IMR-90 (cell line): Measurements from ENCODE around the gene SNX14. TPM values are rescaled to one million over a fixed set of nuclear protein-coding genes. Genes with fewer than 3 reads are reported as not detected.

Experiments
- ATAC-seq: fragments of 200-7000 bp; cut with Tn5 transposase; 2 replicates; pipeline ENCODE4 v1.9.1; 2020; ENCODE audit warnings: low read depth, mild to moderate bottlenecking, moderate library complexity
- BruUV-seq: library from RNA; stranded (reverse); fragments of 400-500 nt; replicated peaks from 2 replicates; lab custom pipeline; 2021; lab: Mats Ljungman, UMichigan
- CTCF ChIA-PET: fragments of 300-600 bp; formaldehyde crosslinking; extraction: SDS; loops from one replicate; lab custom pipeline; 2021; ENCODE audit warnings: antibody characterized with exemption; lab: Yijun Ruan, JAX
- POLR2A ChIA-PET: fragments of 300-600 bp; sonication (Branson Sonifier 250); formaldehyde crosslinking; loops from one replicate; lab custom pipeline; 2022; ENCODE audit warnings: antibody characterized with exemption; ENCODE audit not compliant: unreplicated experiment; lab: Charles Lee
- DNase-seq: peaks from one replicate; pipeline ENCODE4 v3.0.0; 2013
- H2AFZ ChIP-seq: replicated peaks from 2 replicates; pipeline ENCODE3; 2013; ENCODE audit warnings: low read length, mild to moderate bottlenecking; ENCODE audit not compliant: poor library complexity
- H2AK5ac ChIP-seq: 2 replicates; pipeline ENCODE4 v1.6.1; 2013; ENCODE audit warnings: low read depth, low read length, inconsistent platforms
- H2AK9ac ChIP-seq: replicated peaks from 2 replicates; pipeline ENCODE3; 2013; ENCODE audit warnings: mild to moderate bottlenecking, low read depth, low read length, moderate library complexity; ENCODE audit not compliant: poor library complexity
- H2BK120ac ChIP-seq: 2 replicates; pipeline ENCODE4 v1.6.1; 2013; ENCODE audit warnings: low read depth, low read length, inconsistent platforms
- H2BK15ac ChIP-seq: 3 replicates; pipeline ENCODE4 v1.6.1; 2013; ENCODE audit warnings: low read depth, low read length, inconsistent platforms
- H2BK20ac ChIP-seq: 2 replicates; pipeline ENCODE4 v1.6.1; 2013; ENCODE audit warnings: low read depth, mild to moderate bottlenecking, inconsistent platforms, low read length, moderate library complexity
- H2BK5ac ChIP-seq: 2 replicates; pipeline ENCODE4 v1.6.1; 2013; ENCODE audit warnings: mild to moderate bottlenecking, low read depth, low read length, inconsistent platforms; ENCODE audit not compliant: poor library complexity, severe bottlenecking
- H3K14ac ChIP-seq: replicated peaks from 2 replicates; pipeline ENCODE4 v1.6.1; 2013; ENCODE audit warnings: low read depth, low read length, inconsistent platforms
- H3K18ac ChIP-seq: 2 replicates; pipeline ENCODE4 v1.6.1; 2013; ENCODE audit warnings: low read depth, low read length, control low read depth
- H3K23ac ChIP-seq: 2 replicates; pipeline ENCODE4 v1.6.1; 2013; ENCODE audit warnings: low read depth, low read length, inconsistent platforms
- H3K27ac ChIP-seq: 2 replicates; pipeline ENCODE4 v1.5.1; 2013; ENCODE audit warnings: mild to moderate bottlenecking, control low read depth, low read length; ENCODE audit not compliant: insufficient read depth
- H3K27me3 ChIP-seq: 2 replicates; pipeline ENCODE4 v1.6.1; 2013; ENCODE audit warnings: low read length; ENCODE audit not compliant: control insufficient read depth, insufficient read depth
- H3K36me3 ChIP-seq: 2 replicates; pipeline ENCODE4 v1.6.1; 2013; ENCODE audit warnings: low read length, mixed read lengths; ENCODE audit not compliant: control insufficient read depth, insufficient read depth
- H3K4ac ChIP-seq: 2 replicates; pipeline ENCODE4 v1.6.1; 2013; ENCODE audit warnings: low read depth, low read length, inconsistent platforms
- H3K4me1 ChIP-seq: 2 replicates; pipeline ENCODE4 v1.6.1; 2013; ENCODE audit warnings: low read length, mixed read lengths; ENCODE audit not compliant: control insufficient read depth, insufficient read depth
- H3K4me2 ChIP-seq: 2 replicates; pipeline ENCODE4 v1.6.1; 2013; ENCODE audit warnings: low read depth, mild to moderate bottlenecking, control low read depth, low read length, moderate library complexity
- H3K4me3 ChIP-seq: 2 replicates; pipeline ENCODE4 v1.5.1; 2013; ENCODE audit warnings: low read depth, mild to moderate bottlenecking, control low read depth, low read length, moderate library complexity; ENCODE audit not compliant: insufficient read depth
- H3K56ac ChIP-seq: 2 replicates; pipeline ENCODE4 v1.6.1; 2013; ENCODE audit warnings: low read length, inconsistent platforms; ENCODE audit not compliant: insufficient read depth; ENCODE audit errors: extremely low read depth
- H3K79me1 ChIP-seq, 2 experiments: 2 replicates each; pipeline ENCODE4 v1.6.1; 2013; ENCODE audit warnings: low read length in 2 of 2, inconsistent platforms in 1 of 2, low read depth in 1 of 2
- H3K9ac ChIP-seq: 2 replicates; pipeline ENCODE4 v1.6.1; 2013; ENCODE audit warnings: low read depth, low read length, control low read depth
- H3K9me1 ChIP-seq: 2 replicates; pipeline ENCODE4 v1.6.1; 2013; ENCODE audit warnings: low read length, inconsistent platforms; ENCODE audit not compliant: insufficient read depth
- H3K9me3 ChIP-seq: 2 replicates; pipeline ENCODE4 v1.6.1; 2013; ENCODE audit warnings: low read length; ENCODE audit not compliant: control insufficient read depth, insufficient read depth
- H4K20me1 ChIP-seq: 2 replicates; pipeline ENCODE4 v1.6.1; 2013; ENCODE audit warnings: low read length, inconsistent platforms; ENCODE audit not compliant: insufficient read depth
- H4K5ac ChIP-seq: 2 replicates; pipeline ENCODE4 v1.6.1; 2013; ENCODE audit warnings: mild to moderate bottlenecking, low read depth, low read length, control low read depth
- H4K8ac ChIP-seq, 2 experiments: 2 replicates each; pipeline ENCODE4 v1.6.1; 2013; ENCODE audit warnings: low read depth in 2 of 2, low read length in 2 of 2, control low read depth in 1 of 2, inconsistent platforms in 1 of 2
- H4K91ac ChIP-seq: 2 replicates; pipeline ENCODE4 v1.6.1; 2013; ENCODE audit warnings: low read depth, low read length, inconsistent platforms; ENCODE audit not compliant: insufficient read depth
- MAFK ChIP-seq: IDR thresholded peaks from 2 replicates; pipeline ENCODE4 v1.6.1; 2012; ENCODE audit warnings: low read depth, low read length, improper control_type of control experiment
- WGBS, 2 experiments: methylation state at CpG; one replicate each; pipeline versions ENCODE4 v1.1.5 to v1.1.7; 2013; ENCODE audit warnings: missing lambda C conversion rate in 2 of 2; ENCODE audit not compliant: insufficient read length in 1 of 2; ENCODE audit errors: extremely low coverage in 2 of 2; 5-methylcytosine and 5-hydroxymethylcytosine counted together
- dilution Hi-C: fragments of 300-500 bp; cut with HindIII; formaldehyde crosslinking; loops from one replicate; pipeline ENCODE4 v1.14.3; 2018; ENCODE audit warnings: low sequenced_read_pairs; ENCODE audit not compliant: unreplicated experiment
- in situ Hi-C: fragments of 300-500 bp; cut with MboI; formaldehyde crosslinking; loops from 3 replicates; pipeline ENCODE4 v1.14.3; 2019; ENCODE audit warnings: low sequenced_read_pairs, inconsistent platforms, mixed read lengths
- intact Hi-C: fragments of 100-400 bp; cut with micrococcal nuclease; formaldehyde crosslinking; loops from 2 replicates; pipeline ENCODE4 v1.10.0; 2022
- polyA plus RNA-seq, 3 experiments: library from polyadenylated mRNA; depleted of rRNA; stranded (reverse); fragments of >200 nt; gene quantifications; 2 replicates each; pipeline ENCODE4 v1.2.3, GENCODE V29; 2012; ENCODE audit warnings: low replicate concordance in 1 of 3
- total RNA-seq: library from RNA; depleted of rRNA; stranded (reverse); fragments of >200 nt; gene quantifications from 2 replicates; pipeline ENCODE4 v1.2.3, GENCODE V29; 2012
- TF ChIP-seq, protein P1 (sequence below): fragments of 150-350 bp; IDR thresholded peaks from 2 replicates; pipeline ENCODE4 v1.6.1; 2016; ENCODE audit warnings: low read depth, mild to moderate bottlenecking, low read length, moderate library complexity, borderline replicate concordance

SNX14 gene
- total and polyA plus RNA-seq, 2 of the 4 experiments (the other 2 are of a cell fraction) = 39.9 to 61.8 TPM

DNA sequence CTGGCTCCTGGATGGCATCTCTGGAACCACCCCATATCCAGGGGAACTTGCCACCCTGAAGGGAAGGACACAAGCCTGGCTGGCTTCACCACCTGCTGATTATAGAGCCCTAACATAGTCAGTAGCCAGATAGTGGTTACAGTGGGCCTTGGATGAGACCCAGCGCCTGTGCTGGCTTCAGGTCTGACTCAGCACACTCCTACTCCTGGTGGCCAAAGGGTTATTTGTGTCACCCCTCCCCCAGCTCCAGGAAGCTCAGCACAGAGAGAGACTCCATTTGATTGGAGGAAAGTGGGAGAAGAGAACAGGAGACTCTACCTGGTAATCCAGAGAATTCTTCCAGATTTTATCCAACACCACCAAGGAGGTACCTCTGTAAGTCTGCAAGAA, 12.8 kb downstream of the SNX14 start:
- no peak overlapping the region for H3K56ac ChIP-seq
- WGBS, 2 experiments = no CpG with 5 or more reads among the region's 1 CpG
- no peak overlapping the region for H2BK20ac ChIP-seq
- H4K20me1 ChIP-seq = peaks cover 37% of the 10 kb centered on the region
- TF ChIP-seq, protein P1, sequence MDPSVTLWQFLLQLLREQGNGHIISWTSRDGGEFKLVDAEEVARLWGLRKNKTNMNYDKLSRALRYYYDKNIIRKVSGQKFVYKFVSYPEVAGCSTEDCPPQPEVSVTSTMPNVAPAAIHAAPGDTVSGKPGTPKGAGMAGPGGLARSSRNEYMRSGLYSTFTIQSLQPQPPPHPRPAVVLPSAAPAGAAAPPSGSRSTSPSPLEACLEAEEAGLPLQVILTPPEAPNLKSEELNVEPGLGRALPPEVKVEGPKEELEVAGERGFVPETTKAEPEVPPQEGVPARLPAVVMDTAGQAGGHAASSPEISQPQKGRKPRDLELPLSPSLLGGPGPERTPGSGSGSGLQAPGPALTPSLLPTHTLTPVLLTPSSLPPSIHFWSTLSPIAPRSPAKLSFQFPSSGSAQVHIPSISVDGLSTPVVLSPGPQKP = no peak
- peak; percentile 53; the same call in 1 of the 2 replicates for TF ChIP-seq MAFK
- H3K36me3 ChIP-seq = no peaks in the 10 kb centered on the region
- no peak overlapping the region for H3K4ac ChIP-seq
- no peak overlapping the region for H4K91ac ChIP-seq
- no peak overlapping the region for H2BK5ac ChIP-seq
- H2AFZ ChIP-seq = no peak overlapping the region
- BruUV-seq = no TSS peak
- H2AK9ac ChIP-seq = no peak overlapping the region
- H3K4me1 ChIP-seq = peaks cover 16% of the 10 kb centered on the region
- no peak overlapping the region for H3K9ac ChIP-seq
- H4K8ac ChIP-seq = no peak overlapping the region
- no peak overlapping the region for H3K4me3 ChIP-seq
- dilution Hi-C loops = no loop called here
- H2BK15ac ChIP-seq = no peak overlapping the region
- CTCF ChIA-PET = no interaction called here
- no peak overlapping the region for H3K23ac ChIP-seq
- H4K5ac ChIP-seq = no peak overlapping the region
- in situ Hi-C loops = no loop called here
- H3K4me2 ChIP-seq = no peak overlapping the region
- H2BK120ac ChIP-seq = no peak overlapping the region
- intact Hi-C loops = no loop called here
- H3K79me1 ChIP-seq = peaks cover 32 to 57% of the 10 kb centered on the region in 2 experiments
- H3K18ac ChIP-seq = no peak overlapping the region
- H3K9me1 ChIP-seq = peaks cover 13% of the 10 kb centered on the region
- H3K27me3 ChIP-seq = no peaks in the 10 kb centered on the region
- POLR2A ChIA-PET = no interaction called here
- H3K14ac ChIP-seq = no peak overlapping the region
- no peak overlapping the region for H3K27ac ChIP-seq
- ATAC-seq (peak; percentile 80), DNase-seq (peak; percentile 78)
- H2AK5ac ChIP-seq = no peak overlapping the region
- H3K9me3 ChIP-seq = no peaks in the 10 kb centered on the region; the same call in 1 of the 2 replicates
